ENCODE data around the gene ZNF467. TPM values are rescaled to one million over a fixed set of nuclear protein-coding genes. Genes with fewer than 3 reads are reported as not detected.

The ZNF467 gene
- total RNA-seq, 2 donors from 2014 or later: 0.91 to 2.5 TPM

DNA sequence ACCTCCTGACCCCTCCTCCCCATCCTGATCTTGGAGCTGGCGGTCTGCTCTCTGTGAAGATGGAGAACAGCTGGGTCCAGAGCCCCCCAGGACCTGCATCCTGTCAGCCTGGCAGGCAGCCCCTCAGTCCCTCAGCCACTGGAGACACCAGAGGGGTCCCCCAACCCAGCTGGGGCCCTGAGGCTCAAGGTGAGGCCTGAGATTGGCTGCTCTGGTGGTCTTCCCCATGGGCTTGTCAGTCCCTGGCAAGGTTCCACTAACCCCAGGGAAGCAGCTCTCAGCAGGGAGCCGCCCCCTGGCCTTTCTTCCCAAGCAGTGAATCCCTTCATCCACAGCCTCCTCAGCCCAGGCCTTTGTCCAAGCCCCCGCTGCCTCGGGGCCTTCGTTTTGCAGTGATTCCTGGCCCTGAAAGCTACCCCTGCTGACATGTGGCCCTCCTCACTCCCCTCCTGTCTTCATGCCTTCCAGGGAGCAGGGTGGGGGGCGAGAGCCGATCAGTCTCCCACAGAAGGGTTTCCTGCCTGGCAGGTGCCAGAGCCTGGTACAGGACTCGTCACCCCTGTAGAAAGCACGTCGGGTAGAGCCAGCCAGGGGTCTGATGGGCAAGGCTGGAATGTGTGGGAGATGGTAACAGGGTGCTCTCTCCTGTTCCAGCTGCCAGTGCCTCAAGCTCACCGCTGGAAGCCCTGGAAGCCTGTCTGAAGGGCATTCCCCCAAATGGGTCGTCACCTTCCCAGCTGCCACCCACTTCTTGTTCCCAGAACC is 48.5 kb downstream of the ZNF467 start:
- Mint-ChIP-seq H3K9me3 (no peaks in the 10 kb centered on the region), H3K27ac (no peak overlapping the region), H3K4me3 (no peak overlapping the region), H3K4me1 (peaks cover 4% of the 10 kb centered on the region), H3K36me3 (ENCODE audit: low read depth) (peaks cover 35% of the 10 kb centered on the region), H3K27me3 (ENCODE audit: insufficient read depth) (no peaks in the 10 kb centered on the region)
- H3K4me1 ChIP-seq (ENCODE audit: control insufficient read depth, insufficient read depth, low read length): no peaks in the 10 kb centered on the region
- H3K27ac ChIP-seq (ENCODE audit: low read depth, low read length): no peak overlapping the region
- no peak overlapping the region for H3K4me3 ChIP-seq (ENCODE audit: low read length)
- no peaks in the 10 kb centered on the region for H3K27me3 ChIP-seq (ENCODE audit: control insufficient read depth, insufficient read depth, low read length, poor library complexity, severe bottlenecking)
- no peak overlapping the region for H3K9ac ChIP-seq (ENCODE audit: extremely low read depth, low read length, poor library complexity, severe bottlenecking)
- WGBS, 2 experiments (ENCODE audit: insufficient coverage in 1 of 2, insufficient read length in 1 of 2): 88 to 95% methylated on average over 4 to 12 of the region's 12 CpGs
- no peaks in the 10 kb centered on the region for H3K9me3 ChIP-seq (ENCODE audit: control insufficient read depth, low read length)
- TF ChIP-seq, protein P1, sequence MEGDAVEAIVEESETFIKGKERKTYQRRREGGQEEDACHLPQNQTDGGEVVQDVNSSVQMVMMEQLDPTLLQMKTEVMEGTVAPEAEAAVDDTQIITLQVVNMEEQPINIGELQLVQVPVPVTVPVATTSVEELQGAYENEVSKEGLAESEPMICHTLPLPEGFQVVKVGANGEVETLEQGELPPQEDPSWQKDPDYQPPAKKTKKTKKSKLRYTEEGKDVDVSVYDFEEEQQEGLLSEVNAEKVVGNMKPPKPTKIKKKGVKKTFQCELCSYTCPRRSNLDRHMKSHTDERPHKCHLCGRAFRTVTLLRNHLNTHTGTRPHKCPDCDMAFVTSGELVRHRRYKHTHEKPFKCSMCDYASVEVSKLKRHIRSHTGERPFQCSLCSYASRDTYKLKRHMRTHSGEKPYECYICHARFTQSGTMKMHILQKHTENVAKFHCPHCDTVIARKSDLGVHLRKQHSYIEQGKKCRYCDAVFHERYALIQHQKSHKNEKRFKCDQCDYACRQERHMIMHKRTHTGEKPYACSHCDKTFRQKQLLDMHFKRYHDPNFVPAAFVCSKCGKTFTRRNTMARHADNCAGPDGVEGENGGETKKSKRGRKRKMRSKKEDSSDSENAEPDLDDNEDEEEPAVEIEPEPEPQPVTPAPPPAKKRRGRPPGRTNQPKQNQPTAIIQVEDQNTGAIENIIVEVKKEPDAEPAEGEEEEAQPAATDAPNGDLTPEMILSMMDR (conservative IDR thresholded peaks at IDR 0.05): no peak
- DNase-seq: no peak
- peaks cover 7% of the 10 kb centered on the region for H3K36me3 ChIP-seq (ENCODE audit: control insufficient read depth, insufficient read depth, low read length)

DNA sequence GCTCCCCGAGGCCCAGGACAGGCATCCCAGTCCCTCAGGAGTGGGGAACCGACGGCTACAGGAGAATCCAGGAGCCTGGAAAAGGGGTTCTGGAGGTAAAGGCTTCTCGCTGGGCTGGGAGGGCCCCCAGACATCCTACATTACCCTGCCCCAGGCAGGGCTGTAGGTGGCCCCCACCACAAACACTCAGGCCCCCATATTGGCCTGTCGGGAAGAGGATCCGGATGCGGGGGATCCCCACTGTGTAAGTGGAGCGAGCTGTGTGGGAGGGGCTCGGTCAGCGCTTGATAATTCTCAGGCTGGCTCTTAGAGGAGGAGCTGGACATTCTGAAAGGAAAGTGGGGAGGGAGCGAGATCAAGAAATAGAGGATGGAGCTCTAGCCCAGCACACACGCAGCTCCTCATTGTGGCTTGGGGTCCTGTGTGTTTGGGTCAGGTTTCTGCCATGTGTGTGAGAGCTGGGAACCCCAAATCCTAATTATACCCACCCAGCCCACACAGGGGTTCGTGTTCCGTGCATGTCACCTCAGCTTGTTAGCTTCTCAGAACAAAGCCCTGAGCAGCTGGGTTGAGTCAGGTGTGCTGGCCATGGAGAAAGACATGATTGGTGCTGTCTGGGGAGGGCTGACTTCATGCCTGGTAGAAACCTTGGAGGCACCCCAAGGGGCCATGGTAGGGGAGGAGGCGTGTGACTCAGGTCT is 49.4 kb downstream of the ZNF467 start:
- H3K27ac Mint-ChIP-seq: no peak overlapping the region
- H3K9me3 Mint-ChIP-seq: no peaks in the 10 kb centered on the region
- H3K4me1 Mint-ChIP-seq: peaks cover 4% of the 10 kb centered on the region
- Histone ChIP-seq H3K4me3 (ENCODE audit: low read length) (no peak overlapping the region), H3K27me3 (ENCODE audit: control insufficient read depth, insufficient read depth, low read length, poor library complexity, severe bottlenecking) (no peaks in the 10 kb centered on the region), H3K9ac (ENCODE audit: extremely low read depth, low read length, poor library complexity, severe bottlenecking) (no peak overlapping the region), H3K4me1 (ENCODE audit: control insufficient read depth, insufficient read depth, low read length) (no peaks in the 10 kb centered on the region), H3K27ac (ENCODE audit: low read depth, low read length) (no peak overlapping the region), H3K36me3 (ENCODE audit: control insufficient read depth, insufficient read depth, low read length) (peaks cover 7% of the 10 kb centered on the region), H3K9me3 (ENCODE audit: control insufficient read depth, low read length) (no peaks in the 10 kb centered on the region)
- H3K27me3 Mint-ChIP-seq (ENCODE audit: insufficient read depth): no peaks in the 10 kb centered on the region
- DNase-seq: peak; percentile 32
- TF ChIP-seq, protein P1 (conservative IDR thresholded peaks at IDR 0.05): no peak
- 94 to 100% methylated on average over 1 to 15 of the region's 15 CpGs for WGBS, 2 experiments (ENCODE audit: insufficient coverage in 1 of 2, insufficient read length in 1 of 2)
- H3K4me3 Mint-ChIP-seq: no peak overlapping the region
- H3K36me3 Mint-ChIP-seq (ENCODE audit: low read depth): peaks cover 38% of the 10 kb centered on the region

DNA sequence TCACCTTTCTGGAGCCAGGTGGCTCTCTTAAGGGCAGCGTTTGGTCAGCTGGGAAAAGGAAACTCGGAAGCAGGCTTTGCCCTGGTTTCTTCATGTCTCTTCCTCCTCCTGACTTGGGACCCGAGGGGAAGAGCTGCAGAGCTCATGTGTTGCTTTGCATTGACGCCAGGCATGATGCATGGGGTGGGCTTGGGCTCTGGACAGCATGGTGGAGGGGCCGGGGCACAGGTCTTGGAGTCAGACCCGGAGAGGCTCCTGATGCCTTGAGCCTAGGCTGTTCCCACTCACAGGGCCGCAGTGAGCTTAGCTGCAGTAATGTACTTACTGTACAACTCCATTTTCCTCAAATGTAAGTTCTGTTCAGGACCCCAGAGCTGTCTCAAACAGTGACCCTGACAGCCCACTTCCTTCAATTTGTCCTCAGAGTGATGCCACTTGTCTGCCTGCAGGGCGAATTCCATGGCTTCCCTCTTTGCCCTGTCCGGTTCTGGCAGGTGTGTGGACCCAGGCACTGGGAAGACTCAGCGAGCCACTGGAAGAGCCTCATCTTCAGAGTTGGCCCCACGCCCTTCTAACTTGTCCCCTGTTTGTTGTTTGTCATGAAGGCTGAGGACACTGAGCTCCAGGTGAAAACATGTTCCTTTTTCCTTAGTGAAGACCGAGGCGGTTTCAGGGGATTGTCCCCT is 50.2 kb downstream of the ZNF467 start:
- H3K27ac Mint-ChIP-seq: no peak overlapping the region
- Histone ChIP-seq H3K4me1 (ENCODE audit: control insufficient read depth, insufficient read depth, low read length) (no peaks in the 10 kb centered on the region), H3K9me3 (ENCODE audit: control insufficient read depth, low read length) (no peaks in the 10 kb centered on the region), H3K4me3 (ENCODE audit: low read length) (no peak overlapping the region), H3K27ac (ENCODE audit: low read depth, low read length) (no peak overlapping the region), H3K36me3 (ENCODE audit: control insufficient read depth, insufficient read depth, low read length) (peaks cover 7% of the 10 kb centered on the region), H3K9ac (ENCODE audit: extremely low read depth, low read length, poor library complexity, severe bottlenecking) (no peak overlapping the region), H3K27me3 (ENCODE audit: control insufficient read depth, insufficient read depth, low read length, poor library complexity, severe bottlenecking) (no peaks in the 10 kb centered on the region)
- peaks cover 38% of the 10 kb centered on the region for H3K36me3 Mint-ChIP-seq (ENCODE audit: low read depth)
- H3K4me1 Mint-ChIP-seq: peaks cover 4% of the 10 kb centered on the region
- DNase-seq: peak; percentile 21
- TF ChIP-seq, protein P1 (conservative IDR thresholded peaks at IDR 0.05): no peak
- H3K27me3 Mint-ChIP-seq (ENCODE audit: insufficient read depth): no peaks in the 10 kb centered on the region
- H3K4me3 Mint-ChIP-seq: no peak overlapping the region
- 93 to 94% methylated on average over 11 to 13 of the region's 13 CpGs for WGBS, 2 experiments (ENCODE audit: insufficient coverage in 1 of 2, insufficient read length in 1 of 2)
- no peaks in the 10 kb centered on the region for H3K9me3 Mint-ChIP-seq

Data from endodermal cell (in vitro differentiated cells).